GM21515 (cell line): ENCODE data around the gene PSMB11.

Experiments
- ATAC-seq: cut with Tn5 transposase; IDR thresholded peaks from one replicate; pipeline ENCODE4 v1.9.1; 2021; ENCODE audit not compliant: unreplicated experiment

PSMB11 gene

DNA sequence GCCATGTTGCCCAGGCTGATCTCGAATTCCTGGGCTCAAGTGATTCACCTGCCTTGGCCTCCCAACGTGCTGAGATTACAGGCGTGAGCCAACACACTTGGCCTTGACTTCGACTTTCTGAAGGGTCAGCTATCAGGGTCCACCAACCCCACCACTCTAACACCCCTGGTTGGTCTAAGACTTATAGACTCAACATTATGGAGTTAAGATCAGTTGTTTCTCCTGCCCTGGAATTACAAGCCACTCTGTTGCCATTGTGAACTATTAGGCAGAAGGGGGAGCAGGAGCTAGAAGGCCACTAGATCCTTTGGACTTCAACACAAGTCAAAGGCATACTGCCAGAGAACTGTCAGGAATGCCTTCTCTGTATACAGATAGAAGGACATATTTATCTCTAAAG, 1.9 kb upstream of the PSMB11 start:
- ATAC-seq = no peak

DNA sequence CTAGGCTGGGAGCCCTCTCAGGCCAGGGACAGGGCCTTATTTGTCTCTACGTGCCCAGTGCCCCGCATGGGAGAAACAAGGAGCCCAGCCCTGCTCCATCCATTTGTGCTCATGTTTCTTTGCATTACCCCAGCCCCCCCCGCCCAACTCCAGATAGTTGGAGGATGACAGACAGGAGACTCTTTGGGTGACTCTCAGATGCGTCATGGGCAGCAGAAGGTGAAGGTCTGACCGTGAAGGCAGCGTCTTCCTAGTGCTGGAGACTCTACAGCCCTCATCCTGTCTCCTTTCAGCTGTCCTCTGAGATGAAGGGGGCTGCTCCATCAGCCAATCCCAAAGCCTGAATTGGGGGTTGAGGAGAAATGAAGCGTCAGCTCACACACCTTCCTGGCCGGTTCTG, 283 bp upstream of the PSMB11 start:
- ATAC-seq = no peak

DNA sequence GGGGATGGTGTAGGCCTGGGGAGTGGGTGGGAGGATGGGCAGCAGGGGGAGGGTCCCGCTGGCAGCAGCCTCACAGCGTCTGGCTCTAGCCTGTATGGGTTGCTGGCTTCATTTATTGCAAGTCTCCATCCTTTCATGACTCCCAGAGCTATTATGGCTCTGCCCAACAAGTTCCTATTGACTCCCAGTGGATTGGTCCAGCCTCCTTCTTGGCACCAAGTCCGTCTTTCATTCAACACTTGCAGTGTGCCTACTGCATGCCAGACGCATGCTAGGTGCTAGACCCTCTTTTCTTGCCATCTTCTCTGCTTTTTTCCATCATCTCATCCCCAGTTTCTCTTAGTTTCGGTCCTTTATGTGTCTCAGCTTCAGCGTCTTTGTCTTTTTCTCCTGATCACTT, 1.1 kb downstream of the PSMB11 start:
- no peak for ATAC-seq

DNA sequence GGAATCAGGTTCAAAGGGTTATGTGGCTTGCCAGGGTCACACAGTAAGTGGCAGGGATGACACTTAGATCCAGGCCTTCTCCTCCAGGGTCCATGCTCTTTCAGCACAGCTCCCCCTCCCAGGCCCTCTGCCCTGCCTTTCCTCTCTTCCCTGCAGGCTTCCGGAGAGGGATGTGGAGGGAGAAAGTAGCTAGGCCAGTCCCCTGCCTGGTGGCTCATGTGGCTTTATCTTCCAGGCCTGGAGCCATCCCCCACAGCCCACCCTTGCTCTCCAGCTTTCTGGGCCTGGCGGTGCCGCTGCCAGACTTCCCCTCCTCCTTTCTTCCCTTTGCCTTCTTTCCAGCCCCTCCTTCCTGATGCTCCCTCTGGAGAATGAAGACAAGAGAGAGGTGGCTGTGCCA, 1.7 kb downstream of the PSMB11 start:
- no peak for ATAC-seq

DNA sequence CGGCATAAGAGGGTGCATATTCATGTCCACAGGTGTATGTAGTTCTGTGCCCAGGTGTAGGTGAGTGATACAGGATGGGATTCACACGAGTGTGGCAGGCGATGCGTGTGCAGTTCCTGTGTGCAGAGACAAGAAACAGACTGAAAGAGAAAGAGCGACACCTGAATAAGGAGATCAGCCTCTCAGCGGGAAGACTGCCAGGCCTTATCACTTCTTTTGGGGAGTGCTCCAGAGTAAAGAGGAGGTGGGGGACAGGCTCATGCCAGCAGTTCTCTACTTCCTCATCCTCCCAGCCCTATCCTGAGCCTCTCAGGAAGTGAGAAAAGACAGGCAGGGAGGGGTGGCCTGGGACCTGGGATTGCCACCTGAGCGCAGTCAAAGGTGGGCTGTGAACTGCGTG, 2.8 kb downstream of the PSMB11 start:
- ATAC-seq = no peak

DNA sequence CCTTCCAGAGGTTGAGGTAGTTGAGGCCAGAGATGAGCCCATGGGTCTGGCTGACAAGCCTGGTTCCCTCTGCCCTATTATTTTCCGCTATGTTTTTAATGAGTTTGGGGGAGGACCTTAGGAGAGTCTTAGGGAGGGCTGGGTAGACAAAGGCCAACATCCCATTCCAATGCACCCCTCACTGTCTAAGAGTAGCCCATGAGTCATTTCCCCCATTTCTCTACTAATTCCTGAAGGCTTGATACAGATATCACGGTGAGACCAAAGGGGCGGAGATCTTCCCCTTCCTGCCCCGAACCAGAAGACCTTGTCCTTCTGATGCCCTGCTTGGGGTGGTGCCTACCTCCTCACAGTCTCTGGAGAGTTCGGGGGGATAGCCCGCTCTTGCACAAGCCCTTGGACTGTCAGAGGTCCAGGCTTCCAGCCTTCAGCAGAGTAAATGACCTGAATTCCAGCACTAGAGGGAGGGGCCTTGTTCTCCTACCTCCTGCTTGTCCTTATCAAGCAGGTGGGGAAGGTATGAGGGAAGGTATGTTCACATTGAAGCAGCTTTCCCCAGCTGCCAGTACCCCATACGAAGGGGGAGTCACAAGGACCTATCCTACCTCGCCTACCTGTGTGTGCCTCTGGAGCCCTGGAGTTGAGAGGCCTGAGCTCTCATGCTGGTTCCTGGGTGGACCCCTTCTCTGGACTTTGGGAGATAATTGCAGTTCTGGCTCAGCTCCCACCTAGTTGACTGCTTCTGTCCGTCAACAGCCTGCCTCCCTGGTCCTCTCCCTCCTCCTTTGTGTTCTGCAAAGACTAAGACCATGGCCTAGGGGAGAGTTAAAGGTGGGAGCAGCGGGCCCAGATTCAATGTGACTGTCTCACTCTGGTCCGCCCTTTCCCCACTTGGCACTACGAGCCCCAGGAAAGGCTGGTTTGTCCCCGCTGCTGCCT, 3.7 kb downstream of the PSMB11 start:
- no peak for ATAC-seq

DNA sequence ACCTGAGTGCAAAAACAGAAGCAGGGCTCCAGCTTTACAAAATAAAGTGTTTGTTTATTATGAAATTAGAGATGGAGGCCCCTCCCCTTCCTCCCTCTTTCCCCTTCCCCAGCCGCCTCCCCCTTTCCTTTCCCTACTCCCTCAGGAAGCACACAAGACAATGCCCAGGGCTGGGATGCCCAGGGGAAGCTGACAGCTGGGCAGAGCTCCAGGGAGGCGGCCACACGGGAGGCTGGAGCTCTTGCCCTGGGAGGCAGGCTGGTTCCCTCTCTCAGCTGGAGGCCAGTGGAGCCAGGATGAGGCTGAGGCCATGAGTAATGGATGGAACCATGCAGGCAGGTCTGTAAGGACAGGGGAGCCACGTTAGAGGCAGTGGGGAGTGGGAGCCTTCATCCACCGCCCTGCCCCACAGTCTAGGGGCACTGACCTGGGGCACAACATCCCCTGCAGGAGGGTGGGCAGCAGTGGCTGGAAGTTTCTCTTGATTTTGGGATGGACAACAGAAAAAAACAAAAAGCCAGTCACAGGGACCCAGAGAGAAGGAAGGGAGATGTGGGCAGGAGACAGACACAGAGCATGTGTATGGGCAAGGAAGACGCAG, 5.1 kb downstream of the PSMB11 start:
- ATAC-seq = no peak

DNA sequence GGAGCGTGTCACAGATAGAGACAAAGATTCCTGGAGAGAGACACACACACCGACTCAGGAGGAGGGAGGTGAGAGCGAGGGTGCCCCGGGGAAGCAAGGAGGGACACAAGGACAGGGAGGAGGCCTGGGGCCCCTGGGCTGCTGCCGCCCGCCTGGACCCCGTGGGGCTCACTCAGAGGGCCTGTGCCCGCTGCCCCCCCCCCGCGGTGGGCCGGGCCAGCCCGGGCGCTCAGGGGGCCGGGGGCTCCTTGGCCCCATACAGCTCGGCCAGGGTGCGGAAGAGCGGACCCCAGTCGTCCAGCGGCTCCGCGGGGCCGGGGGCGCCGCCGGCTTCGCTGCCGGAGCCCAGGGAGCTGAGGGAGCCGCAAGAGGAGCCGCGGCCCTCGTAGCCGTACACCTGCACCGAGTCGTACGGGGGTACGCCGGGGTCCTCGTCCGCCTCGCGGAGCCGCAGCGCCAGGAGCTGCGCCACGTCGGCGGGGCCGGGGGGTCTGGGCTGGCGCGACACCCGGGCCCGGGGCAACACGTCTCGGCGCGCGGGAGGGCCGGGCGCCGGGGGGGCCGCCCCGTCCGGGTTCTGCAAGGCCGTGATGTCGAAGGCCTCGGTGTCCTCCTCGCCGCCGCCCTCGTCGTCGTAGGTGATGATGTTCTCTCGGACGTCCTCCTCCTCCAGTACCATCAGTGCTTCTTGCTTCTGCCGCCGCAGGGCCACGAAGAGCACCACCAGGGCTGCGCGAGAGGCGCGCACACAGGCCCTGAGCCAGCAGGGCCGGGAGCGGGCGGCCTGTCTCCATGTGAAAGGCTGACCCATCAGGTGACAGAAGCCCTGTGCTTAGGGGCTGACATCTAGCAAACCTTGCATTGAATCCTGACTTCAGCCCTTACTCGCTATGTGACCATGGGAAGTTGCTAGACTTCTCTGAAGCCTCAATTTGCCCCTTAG, 6.0 kb downstream of the PSMB11 start:
- no peak for ATAC-seq

DNA sequence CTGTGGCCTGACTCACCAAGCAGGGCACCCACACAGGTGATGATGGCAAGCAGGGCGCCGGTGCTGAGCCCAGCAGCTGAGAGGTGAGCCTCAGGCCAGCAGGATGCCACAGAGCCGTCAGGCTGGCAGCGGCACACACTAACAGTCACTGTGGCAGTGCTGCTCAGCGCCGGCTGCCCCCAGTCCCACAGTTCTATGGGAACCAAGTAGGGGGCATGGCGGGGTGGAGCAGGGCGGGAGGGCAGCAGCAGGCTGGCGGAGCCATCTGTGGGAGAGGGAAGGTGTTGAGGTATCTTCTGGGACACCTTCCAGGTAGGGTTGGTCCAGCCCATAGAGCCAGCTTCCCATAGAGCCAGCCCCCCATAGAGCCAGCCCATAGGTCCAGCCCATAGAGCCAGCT, 7.0 kb downstream of the PSMB11 start:
- ATAC-seq = no peak

DNA sequence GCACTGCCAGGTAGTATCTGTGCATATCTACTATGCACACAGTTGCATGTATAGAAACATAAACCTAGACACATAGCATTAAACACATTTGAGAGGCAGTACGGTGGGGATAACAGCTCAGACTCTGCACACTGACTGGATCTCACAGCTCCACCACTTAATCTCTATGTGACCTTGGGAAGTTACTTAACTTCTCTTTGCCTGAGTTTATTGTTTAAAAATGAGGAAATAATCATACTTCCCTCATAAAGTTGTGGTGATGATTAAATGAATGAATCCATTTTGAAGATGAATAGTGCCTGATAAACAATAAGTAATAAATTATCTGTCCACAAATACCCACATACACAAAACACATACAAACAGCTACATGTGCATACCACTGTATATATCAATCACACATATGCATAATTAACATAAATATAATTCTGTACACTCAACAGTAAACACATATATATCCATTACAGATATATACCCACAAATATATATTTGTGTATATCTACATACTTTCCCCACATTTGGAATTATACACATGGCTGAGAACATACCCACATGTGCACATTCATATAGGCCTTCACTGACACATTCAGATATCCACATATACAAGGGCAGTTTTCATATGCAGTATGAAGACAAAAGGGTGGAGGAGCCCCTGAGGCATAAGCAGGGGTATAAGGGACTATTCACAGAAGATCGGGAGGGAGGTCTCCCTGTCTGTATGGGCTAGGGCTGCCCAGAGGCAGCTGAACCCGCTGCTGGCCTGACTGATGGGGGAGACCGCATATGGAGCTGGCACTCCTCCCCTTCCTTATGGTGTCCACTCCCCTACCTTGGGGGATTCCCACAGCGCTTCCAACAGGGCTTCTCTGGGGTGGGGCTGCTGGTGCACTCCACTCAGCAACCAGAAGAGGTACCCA, 9.4 kb downstream of the PSMB11 start:
- ATAC-seq = no peak

DNA sequence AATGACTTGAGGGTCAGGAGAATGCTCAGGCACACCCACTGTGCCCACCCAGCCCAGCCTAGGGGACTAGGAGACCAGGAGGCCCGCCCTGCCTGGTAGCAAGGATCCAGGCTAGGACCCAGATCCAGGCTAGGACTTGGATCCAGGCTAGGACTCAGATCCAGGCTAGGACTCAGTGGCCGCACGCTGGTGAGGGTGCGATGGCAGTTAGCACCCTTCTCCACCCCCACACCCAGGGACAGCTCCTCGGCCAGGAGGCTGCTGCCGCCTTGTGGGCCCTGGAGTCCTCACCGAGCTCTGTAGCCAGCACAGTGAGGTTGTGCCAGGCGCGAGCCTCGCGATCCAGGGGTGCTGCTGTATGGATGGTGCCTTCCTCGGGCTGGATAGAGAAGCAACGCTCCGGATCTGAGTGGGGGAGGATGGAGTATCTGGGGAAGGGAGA, 10.2 kb downstream of the PSMB11 start:
- no peak for ATAC-seq

DNA sequence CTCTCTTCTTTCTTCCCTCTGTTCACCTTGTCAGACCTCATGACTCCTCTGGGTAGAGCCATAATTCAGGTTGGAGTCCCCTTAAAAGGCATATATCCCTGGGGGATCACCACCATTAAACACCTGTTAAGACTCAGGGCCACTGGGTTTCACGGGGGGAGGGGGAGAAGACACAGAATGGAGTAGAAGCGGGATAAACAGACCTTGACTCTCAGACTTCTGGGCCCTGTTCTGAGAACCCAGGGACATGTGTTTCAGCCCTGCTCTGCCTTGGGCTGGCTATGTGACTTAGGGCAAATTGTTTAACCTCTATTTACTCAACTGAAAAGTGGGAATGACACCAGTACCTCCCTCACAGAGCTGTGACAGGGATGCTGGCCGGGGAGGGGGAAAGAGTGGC, 10.7 kb downstream of the PSMB11 start:
- no peak for ATAC-seq

DNA sequence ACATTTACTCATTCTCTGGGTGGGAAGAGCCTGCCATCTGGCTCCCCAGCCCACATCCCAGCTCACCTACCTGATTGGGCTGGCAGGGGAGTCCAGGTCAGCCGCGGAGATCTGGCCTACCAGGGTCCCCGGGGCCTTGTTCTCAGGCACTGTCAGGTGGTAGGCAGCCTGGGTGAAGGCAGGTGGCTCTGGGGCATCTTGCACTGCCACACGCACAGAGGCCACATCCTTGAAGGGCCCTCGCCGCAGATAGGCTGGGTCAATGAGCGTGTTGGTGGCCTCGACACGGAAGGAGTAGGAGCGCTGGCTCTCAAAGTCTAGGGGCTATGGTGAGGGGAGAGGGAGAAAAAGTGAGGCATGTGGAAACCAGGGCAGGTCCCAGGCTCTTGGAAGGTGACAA, 11.4 kb downstream of the PSMB11 start:
- ATAC-seq = no peak

DNA sequence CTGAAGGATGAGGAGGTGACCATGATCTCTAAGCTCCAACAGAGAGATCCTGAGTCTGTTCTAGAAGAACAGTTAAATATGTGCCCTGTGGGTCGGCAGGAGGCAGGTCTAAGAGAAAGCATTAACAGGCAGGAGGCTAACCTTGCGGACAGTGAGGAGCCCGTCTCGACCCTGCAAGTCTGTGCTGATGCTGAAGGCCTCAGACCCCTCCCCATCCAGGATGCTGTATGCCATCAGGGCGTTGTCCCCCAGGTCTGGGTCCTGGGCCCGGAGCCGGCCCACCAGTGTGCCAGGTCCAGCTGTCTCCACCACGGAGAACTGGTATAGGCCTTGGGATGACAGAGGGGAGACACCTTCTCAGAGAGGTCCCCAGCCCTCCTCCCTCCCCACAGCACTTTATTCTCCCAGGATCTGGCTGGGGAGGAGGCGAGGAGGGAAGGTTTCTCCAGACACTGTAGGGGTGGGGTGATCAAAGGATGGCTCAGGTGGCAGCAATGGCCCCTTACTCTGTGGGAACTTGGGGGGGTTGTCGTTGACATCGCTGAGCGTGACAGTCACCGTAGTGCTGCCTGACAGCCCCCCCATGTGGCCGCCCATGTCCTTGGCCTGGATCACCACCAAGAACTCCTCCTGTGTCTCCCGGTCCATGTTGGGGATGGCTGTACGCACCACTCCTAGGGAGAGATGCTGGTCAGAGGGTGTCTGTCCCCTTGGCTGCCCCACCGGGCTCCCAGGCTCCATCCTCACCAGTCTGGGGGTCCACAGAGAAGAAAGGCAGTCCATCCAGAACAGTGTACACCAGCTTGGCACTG, 12.2 kb downstream of the PSMB11 start:
- ATAC-seq = no peak

DNA sequence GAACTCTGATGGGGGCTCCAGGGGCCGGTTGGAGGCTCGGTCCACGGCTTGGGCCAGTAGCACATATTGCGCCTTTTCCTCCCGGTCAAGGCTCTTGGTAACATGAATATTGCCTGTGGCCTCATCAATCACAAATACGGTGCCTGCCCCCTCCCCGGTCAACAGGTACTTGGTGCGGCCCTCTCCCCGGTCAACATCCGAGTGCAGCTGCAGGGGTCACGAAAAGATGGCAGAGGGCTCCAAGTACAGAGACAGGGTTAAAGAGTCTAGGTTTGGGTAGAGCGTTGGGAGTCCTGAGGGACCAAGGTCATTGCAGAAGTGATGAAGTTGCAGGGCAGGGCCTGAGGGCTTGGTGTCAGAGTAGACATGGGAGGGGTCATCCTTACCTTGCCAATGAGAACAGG, 13.1 kb downstream of the PSMB11 start:
- no peak for ATAC-seq

DNA sequence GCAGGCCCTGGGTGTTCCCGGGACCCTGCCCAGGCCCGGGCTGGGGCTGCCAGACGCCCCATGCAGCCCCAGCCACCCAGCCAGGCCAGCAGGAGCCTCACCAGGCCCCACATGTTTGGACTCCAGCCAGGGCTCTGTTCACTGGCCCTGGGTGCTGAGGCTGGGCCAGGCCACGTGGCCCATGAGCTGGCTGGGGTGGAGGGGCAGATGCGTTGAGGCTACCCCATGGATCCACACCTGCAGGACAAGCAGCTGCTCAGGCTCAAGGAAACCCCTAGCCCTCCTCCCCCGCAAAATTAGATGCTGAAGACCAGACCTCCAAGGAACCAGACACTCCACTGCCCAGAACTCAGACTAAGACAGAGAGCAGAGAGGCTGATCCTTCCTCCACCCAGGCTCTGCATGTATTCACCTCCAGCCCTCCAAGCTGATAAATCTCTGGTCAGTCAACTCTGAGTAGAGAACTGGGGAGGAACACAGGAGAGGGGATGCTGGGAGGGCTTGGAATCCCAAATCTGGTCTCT, 13.7 kb downstream of the PSMB11 start:
- no peak for ATAC-seq

DNA sequence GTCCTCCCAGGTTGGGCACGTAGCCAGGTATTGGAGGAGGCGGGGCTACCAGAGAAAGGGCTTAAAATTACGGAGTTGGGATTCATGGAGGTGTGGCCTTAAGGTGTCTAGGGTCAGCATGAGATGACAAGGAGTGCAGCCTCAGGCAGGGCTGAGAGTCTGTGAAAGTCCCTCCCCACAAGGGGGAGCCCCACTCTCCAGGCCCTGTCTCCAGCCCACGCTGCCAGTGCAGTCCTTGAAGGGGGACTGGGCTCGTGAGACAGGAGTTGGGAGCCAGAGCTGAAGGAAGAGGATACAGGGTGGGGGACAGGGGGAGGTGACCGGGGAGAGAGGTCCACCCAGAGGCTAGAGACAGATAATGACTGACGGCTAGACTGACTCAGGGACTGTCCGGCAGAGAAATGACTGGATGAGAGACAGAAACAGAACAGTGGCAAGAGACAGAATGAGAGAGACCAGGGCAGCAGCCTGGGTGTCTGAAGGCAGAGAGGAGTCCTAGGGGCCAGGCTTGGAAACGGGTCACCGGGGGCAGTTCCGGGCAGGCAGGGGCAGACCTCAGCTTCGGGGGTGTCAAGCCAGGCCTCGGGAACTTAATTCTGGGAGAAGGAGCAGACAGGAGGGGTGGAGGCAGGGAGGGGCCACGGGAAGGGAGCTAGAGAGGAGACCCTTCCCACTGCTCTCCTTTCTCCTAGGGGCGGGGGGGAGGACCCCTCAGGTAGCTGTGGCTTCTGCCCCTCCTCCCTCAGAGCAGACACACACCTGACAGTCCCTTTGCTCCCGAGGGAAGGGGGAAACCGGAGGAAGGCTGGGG, 14.3 kb downstream of the PSMB11 start:
- ATAC-seq = peak; percentile 45

DNA sequence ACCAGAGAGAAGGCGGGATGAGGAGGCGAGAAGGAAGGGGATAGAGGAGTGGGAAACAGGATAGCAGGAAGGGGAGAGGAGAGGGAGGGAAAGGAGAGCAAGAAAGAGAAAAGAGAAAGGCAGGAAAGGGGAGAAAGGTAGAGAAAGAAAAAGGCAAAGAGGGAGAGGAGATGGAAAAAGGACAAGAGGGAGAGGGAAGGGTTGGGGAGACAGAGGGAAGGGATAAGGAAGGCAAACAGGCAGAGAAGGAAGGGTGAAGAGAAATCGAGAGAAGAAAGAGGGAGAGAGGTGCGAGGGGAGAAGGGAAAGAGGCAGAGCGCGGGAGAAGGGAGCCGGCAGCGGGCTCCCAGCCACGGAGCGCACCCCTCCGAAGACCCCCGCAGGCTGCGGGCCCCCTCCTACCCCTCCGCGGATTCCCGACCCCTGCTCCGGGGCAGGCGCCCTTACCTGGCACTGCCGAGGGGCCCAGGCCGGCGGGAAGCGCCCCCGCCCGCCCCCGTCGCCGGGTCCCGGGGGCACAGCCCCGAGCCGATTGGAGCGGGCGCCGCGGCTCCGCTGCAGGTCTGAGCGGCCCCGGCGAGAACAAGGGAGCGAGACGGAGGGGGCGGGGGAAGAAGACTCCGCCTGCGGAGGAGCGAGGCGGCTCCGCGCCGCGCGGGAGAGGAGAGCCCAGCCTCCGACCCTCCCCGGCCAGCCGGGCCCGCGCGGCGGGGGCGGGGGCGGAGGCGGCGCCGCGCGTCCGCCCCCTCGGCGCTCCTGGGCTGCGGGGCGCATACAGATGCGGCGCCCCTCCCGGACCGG, 15.1 kb downstream of the PSMB11 start, which contains the start of gene CDH24:
Gene CDH24 (minus strand): TSS at position 565 of the 801 bp plus-strand sequence. CDS start 1,787 bp downstream, outside the sequence.
- ATAC-seq = peak; percentile 37
